GM12878 (cell line): ENCODE data around the gene PLCB2. TPM values are rescaled to one million over a fixed set of nuclear protein-coding genes. Genes with fewer than 3 reads are reported as not detected.

ENCODE experiments used
- ATAC-seq: fragments of 200-7000 bp; cut with Tn5 transposase; 3 replicates; pipeline ENCODE4 v1.9.1; 2020; ENCODE audit warnings: mild to moderate bottlenecking, moderate library complexity
- BruUV-seq: library from RNA; stranded (reverse); fragments of 400-500 nt; replicated peaks from 2 replicates; lab custom pipeline; 2021; lab: Mats Ljungman, UMichigan
- CTCF ChIA-PET: fragments of 300-600 bp; sonication (Branson Sonifier 250); formaldehyde crosslinking; extraction: SDS; loops from one replicate; lab custom pipeline; 2021; ENCODE audit warnings: inconsistent platforms; lab: Yijun Ruan, JAX
- POLR2A ChIA-PET: fragments of 350-600 bp; formaldehyde crosslinking; extraction: SDS; loops from one replicate; lab custom pipeline; 2021; ENCODE audit warnings: inconsistent platforms; lab: Charles Lee
- RAD21 ChIA-PET: fragments of 300-600 bp; sonication (Branson Sonifier 250); formaldehyde crosslinking; loops from one replicate; lab custom pipeline; 2023; ENCODE audit warnings: antibody characterized with exemption; ENCODE audit not compliant: unreplicated experiment; lab: Charles Lee
- SMC1A ChIA-PET: fragments of 300-600 bp; sonication (Branson Sonifier 250); formaldehyde crosslinking; loops from one replicate; lab custom pipeline; 2023; ENCODE audit not compliant: unreplicated experiment, uncharacterized antibody; lab: Charles Lee
- DNase-seq: peaks from one replicate; pipeline ENCODE4 v3.0.0-alpha.2; 2011; ENCODE audit warnings: low read depth, low spot score
- FAIRE-seq: peaks from 3 replicates; lab custom pipeline; 2011; peaks lifted over from hg19 to GRCh38; lab: Jason Lieb, UNC
- H2AFZ ChIP-seq: 2 replicates; pipeline ENCODE4 v1.6.0; 2011; ENCODE audit warnings: low read depth, low read length, control low read depth; ENCODE audit not compliant: control insufficient read depth
- H3K27ac ChIP-seq: 2 replicates; pipeline ENCODE4 v1.5.1; 2011; ENCODE audit warnings: control low read depth; ENCODE audit not compliant: control insufficient read depth, insufficient read depth
- H3K27me3 ChIP-seq, 2 experiments: replicated peaks in 1 of 2; 2 replicates each; pipeline versions ENCODE4 v1.6.0 to v1.6.1; 2011; ENCODE audit warnings: low read length in 1 of 2; ENCODE audit not compliant: control insufficient read depth in 2 of 2, insufficient read depth in 2 of 2
- H3K36me3 ChIP-seq, 2 experiments: 2 replicates each; pipeline ENCODE4 v1.5.1; 2011; ENCODE audit warnings: low read length in 1 of 2; ENCODE audit not compliant: control insufficient read depth in 2 of 2, insufficient read depth in 2 of 2
- H3K4me1 ChIP-seq: 2 replicates; pipeline ENCODE4 v1.6.1; 2011; ENCODE audit warnings: mild to moderate bottlenecking, low read length, moderate library complexity, mixed read lengths; ENCODE audit not compliant: control insufficient read depth, insufficient read depth
- H3K4me2 ChIP-seq: 2 replicates; pipeline ENCODE4 v1.6.0; 2011; ENCODE audit warnings: control low read depth; ENCODE audit not compliant: control insufficient read depth, insufficient read depth
- H3K4me3 ChIP-seq: fragments of 200-600 bp; sonication (generic); 2 replicates; pipeline ENCODE4 v1.5.1; 2016
- H3K79me2 ChIP-seq: 2 replicates; pipeline ENCODE4 v1.6.0; 2011; ENCODE audit warnings: low read length; ENCODE audit not compliant: control insufficient read depth, insufficient read depth
- H3K9ac ChIP-seq: 2 replicates; pipeline ENCODE4 v1.8.0; 2011; ENCODE audit warnings: low read length, control low read depth, mixed read lengths; ENCODE audit not compliant: control insufficient read depth, insufficient read depth
- H3K9me3 ChIP-seq: replicated peaks from 3 replicates; pipeline ENCODE4 v1.5.1; 2011; ENCODE audit warnings: mild to moderate bottlenecking, low read length; ENCODE audit not compliant: control insufficient read depth, insufficient read depth
- H4K20me1 ChIP-seq: 2 replicates; pipeline ENCODE4 v1.6.0; 2011; ENCODE audit not compliant: control insufficient read depth, insufficient read depth
- GABPA ChIP-seq: IDR thresholded peaks from 2 replicates; pipeline ENCODE4 v1.6.1; 2014; ENCODE audit warnings: antibody characterized with exemption, low read depth, mild to moderate bottlenecking, inconsistent platforms
- HCFC1 ChIP-seq: fragments of 150-350 bp; IDR thresholded peaks from 2 replicates; pipeline ENCODE4 v1.6.1; 2014; ENCODE audit warnings: low read length
- IRF4 ChIP-seq: IDR thresholded peaks from 2 replicates; pipeline ENCODE4 v1.6.1; 2011; ENCODE audit warnings: low read depth, low read length
- JUND ChIP-seq: IDR thresholded peaks from 2 replicates; pipeline ENCODE4 v1.6.1; 2012; ENCODE audit warnings: low read depth, mild to moderate bottlenecking, low read length, improper control_type of control experiment, moderate library complexity
- LARP7 ChIP-seq: fragments of 450-650 bp; IDR thresholded peaks from 2 replicates; pipeline ENCODE4 v1.6.1; 2017; ENCODE audit warnings: mild to moderate bottlenecking
- MEF2B ChIP-seq: fragments of 450-650 bp; IDR thresholded peaks from 2 replicates; pipeline ENCODE4 v1.6.1; 2018; ENCODE audit warnings: mild to moderate bottlenecking, moderate library complexity; ENCODE audit not compliant: partially characterized antibody, poor library complexity, severe bottlenecking
- NBN ChIP-seq: fragments of 450-650 bp; IDR thresholded peaks from 2 replicates; pipeline ENCODE4 v1.6.1; 2016
- RAD51 ChIP-seq: fragments of 450-650 bp; IDR thresholded peaks from 2 replicates; pipeline ENCODE4 v1.6.1; 2016; ENCODE audit warnings: moderate library complexity, mild to moderate bottlenecking, inconsistent platforms
- RCOR1 ChIP-seq: conservative IDR thresholded peaks from 2 replicates; pipeline ENCODE4 v1.6.1; 2012; ENCODE audit warnings: low read depth, low read length, improper control_type of control experiment
- SMC3 ChIP-seq: IDR thresholded peaks from 2 replicates; pipeline ENCODE4 v1.6.1; 2011; ENCODE audit warnings: low read length, improper control_type of control experiment, borderline replicate concordance
- TARDBP ChIP-seq: IDR thresholded peaks from 2 replicates; pipeline ENCODE4 v1.6.1; 2016; ENCODE audit warnings: borderline replicate concordance
- TBL1XR1 ChIP-seq: IDR thresholded peaks from 2 replicates; pipeline ENCODE4 v1.6.1; 2012; ENCODE audit warnings: low read depth, low read length, improper control_type of control experiment
- ZZZ3 ChIP-seq: IDR thresholded peaks from 2 replicates; pipeline ENCODE4 v1.6.1; 2011; ENCODE audit warnings: low read depth; ENCODE audit not compliant: control insufficient read depth, insufficient read length
- WGBS: methylation state at CpG from one replicate; pipeline ENCODE4 v1.1.6; 2016; ENCODE audit warnings: low lambda C conversion rate; ENCODE audit not compliant: insufficient replicate concordance, insufficient coverage; ENCODE audit errors: missing lambda C conversion rate; 5-methylcytosine and 5-hydroxymethylcytosine counted together
- in situ Hi-C: fragments of 300-500 bp; cut with MboI; formaldehyde crosslinking; loops from 9 replicates; pipeline ENCODE4 v1.14.3; 2018; ENCODE audit warnings: mixed read lengths
- intact Hi-C: fragments of 100-400 bp; cut with micrococcal nuclease; formaldehyde crosslinking; loops from one replicate; pipeline ENCODE4 v1.14.2; 2022; ENCODE audit not compliant: unreplicated experiment
- polyA plus RNA-seq, 11 experiments: library from polyadenylated mRNA; depleted of rRNA in 4 of 11; unstranded in 6 of 11; stranded (reverse) in 5 of 11; fragments of >200 nt; fragmentation: Nextera tagmentation in 4 of 11; fragmentation: Illumina TruSeq in 1 of 11; extraction: Ambion mirVana in 4 of 11; extraction: Trizol in 1 of 11; gene quantifications; 1 replicate in 1 of 11; 2 replicates in 10 of 11; pipeline versions ENCODE4 v1.2.1 to v1.2.3, GENCODE V29; 2011 to 2016; ENCODE audit warnings: inconsistent platforms in 2 of 11, missing spikeins in 2 of 11, low read depth in 1 of 11
- total RNA-seq, 4 experiments: library from RNA; depleted of rRNA in 3 of 4; stranded (reverse); fragments of >200 nt in 3 of 4; fragmentation: Illumina TruSeq in 1 of 4; extraction: Trizol in 1 of 4; gene quantifications; 2 replicates each; pipeline versions ENCODE4 v1.2.1 to v1.2.3, GENCODE V29; 2013 to 2021
- TF ChIP-seq, protein P1 (sequence below): fragments of 450-650 bp; conservative IDR thresholded peaks from 2 replicates; pipeline ENCODE4 v1.6.1; 2017; ENCODE audit warnings: mild to moderate bottlenecking, moderate library complexity
- TF ChIP-seq, protein P2 (sequence below): fragments of 450-650 bp; IDR thresholded peaks from 2 replicates; pipeline ENCODE4 v1.6.1; 2017; ENCODE audit warnings: mild to moderate bottlenecking, moderate library complexity

PLCB2 gene
- total and polyA plus RNA-seq, 10 of the 15 experiments (the other 5 are each of a cell fraction or from before 2014, with no cell fraction given): 1.2 to 39.4 (median 10.7) TPM

DNA sequence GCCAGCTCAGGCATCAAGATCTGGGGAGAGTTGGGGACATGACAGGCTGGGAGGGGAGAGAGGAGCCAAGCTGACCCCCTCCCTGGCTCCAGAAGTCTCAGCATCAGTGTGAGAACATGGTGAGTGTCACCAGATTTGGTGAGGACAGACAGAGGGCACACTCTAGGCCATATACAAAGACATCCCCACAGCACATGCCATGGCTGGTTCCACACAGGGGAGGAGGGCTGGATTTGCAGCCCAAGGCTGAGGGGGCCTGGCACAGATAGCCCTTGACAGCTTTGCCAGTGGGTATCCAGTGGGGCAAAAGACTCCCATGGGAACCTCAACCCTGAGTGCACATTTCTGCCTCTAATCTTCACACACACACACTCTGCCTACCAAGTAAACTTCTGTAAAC is 14.7 kb downstream of the PLCB2 start (continued):
- no peak for TF ChIP-seq RAD51
- TF ChIP-seq GABPA: no peak
- no peak for TF ChIP-seq RCOR1
- TF ChIP-seq TBL1XR1: no peak

DNA sequence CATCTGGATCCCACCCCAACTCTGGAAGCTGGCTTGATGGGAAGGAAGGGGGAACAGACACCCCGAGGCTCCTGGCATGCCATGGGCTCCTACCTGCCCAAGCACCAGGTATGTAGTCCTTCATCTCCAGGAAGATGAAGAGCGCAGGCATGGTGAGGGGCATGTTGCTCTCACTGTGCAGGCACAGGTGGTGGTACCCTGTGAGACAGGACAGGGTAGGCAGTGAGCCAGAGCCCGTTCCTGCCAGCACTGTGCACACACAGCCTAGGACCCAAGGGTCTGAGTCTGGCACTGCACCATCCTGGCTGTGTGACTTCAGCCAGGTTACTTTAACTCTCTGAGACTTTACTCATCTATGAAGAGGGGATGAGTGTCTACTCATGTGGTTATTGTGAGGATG is 15.5 kb downstream of the PLCB2 start:
- Histone ChIP-seq H3K9ac (no peak overlapping the region), H2AFZ (no peak overlapping the region), H3K36me3 (no peaks in the 10 kb centered on the region), H3K4me1 (no peaks in the 10 kb centered on the region), H3K27me3 (no peaks in the 10 kb centered on the region; a peak in 2 of 4 replicates), H3K27ac (no peak overlapping the region), H3K4me2 (no peak overlapping the region), H4K20me1 (no peaks in the 10 kb centered on the region), H3K79me2 (no peaks in the 10 kb centered on the region), H3K4me3 (no peak overlapping the region), H3K9me3 (no peaks in the 10 kb centered on the region)
- RAD21 ChIA-PET: no interaction called here
- WGBS: 11% methylated on average over 3 of the region's 3 CpGs
- FAIRE-seq: no peak
- DNase-seq: no peak
- POLR2A ChIA-PET: no interaction called here
- SMC1A ChIA-PET: no interaction called here
- TF ChIP-seq SMC3 (no peak), LARP7 (no peak), NBN (no peak), TARDBP (no peak), HCFC1 (no peak), MEF2B (no peak), JUND (no peak), IRF4 (no peak), ZZZ3 (no peak)
- TF ChIP-seq, protein P1, sequence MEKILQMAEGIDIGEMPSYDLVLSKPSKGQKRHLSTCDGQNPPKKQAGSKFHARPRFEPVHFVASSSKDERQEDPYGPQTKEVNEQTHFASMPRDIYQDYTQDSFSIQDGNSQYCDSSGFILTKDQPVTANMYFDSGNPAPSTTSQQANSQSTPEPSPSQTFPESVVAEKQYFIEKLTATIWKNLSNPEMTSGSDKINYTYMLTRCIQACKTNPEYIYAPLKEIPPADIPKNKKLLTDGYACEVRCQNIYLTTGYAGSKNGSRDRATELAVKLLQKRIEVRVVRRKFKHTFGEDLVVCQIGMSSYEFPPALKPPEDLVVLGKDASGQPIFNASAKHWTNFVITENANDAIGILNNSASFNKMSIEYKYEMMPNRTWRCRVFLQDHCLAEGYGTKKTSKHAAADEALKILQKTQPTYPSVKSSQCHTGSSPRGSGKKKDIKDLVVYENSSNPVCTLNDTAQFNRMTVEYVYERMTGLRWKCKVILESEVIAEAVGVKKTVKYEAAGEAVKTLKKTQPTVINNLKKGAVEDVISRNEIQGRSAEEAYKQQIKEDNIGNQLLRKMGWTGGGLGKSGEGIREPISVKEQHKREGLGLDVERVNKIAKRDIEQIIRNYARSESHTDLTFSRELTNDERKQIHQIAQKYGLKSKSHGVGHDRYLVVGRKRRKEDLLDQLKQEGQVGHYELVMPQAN: no peak
- TF ChIP-seq, protein P2, sequence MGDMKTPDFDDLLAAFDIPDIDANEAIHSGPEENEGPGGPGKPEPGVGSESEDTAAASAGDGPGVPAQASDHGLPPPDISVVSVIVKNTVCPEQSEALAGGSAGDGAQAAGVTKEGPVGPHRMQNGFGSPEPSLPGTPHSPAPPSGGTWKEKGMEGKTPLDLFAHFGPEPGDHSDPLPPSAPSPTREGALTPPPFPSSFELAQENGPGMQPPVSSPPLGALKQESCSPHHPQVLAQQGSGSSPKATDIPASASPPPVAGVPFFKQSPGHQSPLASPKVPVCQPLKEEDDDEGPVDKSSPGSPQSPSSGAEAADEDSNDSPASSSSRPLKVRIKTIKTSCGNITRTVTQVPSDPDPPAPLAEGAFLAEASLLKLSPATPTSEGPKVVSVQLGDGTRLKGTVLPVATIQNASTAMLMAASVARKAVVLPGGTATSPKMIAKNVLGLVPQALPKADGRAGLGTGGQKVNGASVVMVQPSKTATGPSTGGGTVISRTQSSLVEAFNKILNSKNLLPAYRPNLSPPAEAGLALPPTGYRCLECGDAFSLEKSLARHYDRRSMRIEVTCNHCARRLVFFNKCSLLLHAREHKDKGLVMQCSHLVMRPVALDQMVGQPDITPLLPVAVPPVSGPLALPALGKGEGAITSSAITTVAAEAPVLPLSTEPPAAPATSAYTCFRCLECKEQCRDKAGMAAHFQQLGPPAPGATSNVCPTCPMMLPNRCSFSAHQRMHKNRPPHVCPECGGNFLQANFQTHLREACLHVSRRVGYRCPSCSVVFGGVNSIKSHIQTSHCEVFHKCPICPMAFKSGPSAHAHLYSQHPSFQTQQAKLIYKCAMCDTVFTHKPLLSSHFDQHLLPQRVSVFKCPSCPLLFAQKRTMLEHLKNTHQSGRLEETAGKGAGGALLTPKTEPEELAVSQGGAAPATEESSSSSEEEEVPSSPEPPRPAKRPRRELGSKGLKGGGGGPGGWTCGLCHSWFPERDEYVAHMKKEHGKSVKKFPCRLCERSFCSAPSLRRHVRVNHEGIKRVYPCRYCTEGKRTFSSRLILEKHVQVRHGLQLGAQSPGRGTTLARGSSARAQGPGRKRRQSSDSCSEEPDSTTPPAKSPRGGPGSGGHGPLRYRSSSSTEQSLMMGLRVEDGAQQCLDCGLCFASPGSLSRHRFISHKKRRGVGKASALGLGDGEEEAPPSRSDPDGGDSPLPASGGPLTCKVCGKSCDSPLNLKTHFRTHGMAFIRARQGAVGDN: no peak
- in situ Hi-C loops: no loop called here
- CTCF ChIA-PET: interaction anchor here (0.7 to 1.9 kb wide), 2 partner anchors 13 to 46 kb away, joined by 3 to 8 read pairs; no protein-coding TSS in a partner anchor
- intact Hi-C loops: no loop called here
- no peak for ATAC-seq
- no TSS peak for BruUV-seq
